AG10803 (cell line): ENCODE measurements around the gene OR51F1.
"Not testable (repeated sequence)": the region's sequence is repeated elsewhere in the genome, so short reads cannot be mapped to it uniquely, and the experiment has no call there.

Experiments
- DNase-seq: peaks from one replicate; pipeline ENCODE4 v3.0.0; 2010; ENCODE audit warnings: low read depth
- H3K4me3 ChIP-seq: 2 replicates; pipeline ENCODE4 v1.5.1; 2011; ENCODE audit warnings: mild to moderate bottlenecking, low read length, control low read depth
- TF ChIP-seq, protein P1 (sequence below): conservative IDR thresholded peaks from 2 replicates; pipeline ENCODE4 v1.5.1; 2011; ENCODE audit warnings: mild to moderate bottlenecking, low read length, control low read depth, inconsistent platforms

Gene OR51F1, protein sequence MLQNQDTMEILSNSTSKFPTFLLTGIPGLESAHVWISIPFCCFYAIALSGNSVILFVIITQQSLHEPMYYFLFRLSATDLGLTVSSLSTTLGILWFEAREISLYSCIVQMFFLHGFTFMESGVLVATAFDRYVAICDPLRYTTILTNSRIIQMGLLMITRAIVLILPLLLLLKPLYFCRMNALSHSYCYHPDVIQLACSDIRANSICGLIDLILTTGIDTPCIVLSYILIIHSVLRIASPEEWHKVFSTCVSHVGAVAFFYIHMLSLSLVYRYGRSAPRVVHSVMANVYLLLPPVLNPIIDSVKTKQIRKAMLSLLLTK

GRCh38 chr11:4769838-4770237 is at the start of gene OR51F1:
OR51F1 (minus strand) TSS chr11:4769938; CDS start chr11:4769938, 0 bp downstream.
- no peak within 1 kb of the TSS for H3K4me3 ChIP-seq
- TF ChIP-seq, protein P1, sequence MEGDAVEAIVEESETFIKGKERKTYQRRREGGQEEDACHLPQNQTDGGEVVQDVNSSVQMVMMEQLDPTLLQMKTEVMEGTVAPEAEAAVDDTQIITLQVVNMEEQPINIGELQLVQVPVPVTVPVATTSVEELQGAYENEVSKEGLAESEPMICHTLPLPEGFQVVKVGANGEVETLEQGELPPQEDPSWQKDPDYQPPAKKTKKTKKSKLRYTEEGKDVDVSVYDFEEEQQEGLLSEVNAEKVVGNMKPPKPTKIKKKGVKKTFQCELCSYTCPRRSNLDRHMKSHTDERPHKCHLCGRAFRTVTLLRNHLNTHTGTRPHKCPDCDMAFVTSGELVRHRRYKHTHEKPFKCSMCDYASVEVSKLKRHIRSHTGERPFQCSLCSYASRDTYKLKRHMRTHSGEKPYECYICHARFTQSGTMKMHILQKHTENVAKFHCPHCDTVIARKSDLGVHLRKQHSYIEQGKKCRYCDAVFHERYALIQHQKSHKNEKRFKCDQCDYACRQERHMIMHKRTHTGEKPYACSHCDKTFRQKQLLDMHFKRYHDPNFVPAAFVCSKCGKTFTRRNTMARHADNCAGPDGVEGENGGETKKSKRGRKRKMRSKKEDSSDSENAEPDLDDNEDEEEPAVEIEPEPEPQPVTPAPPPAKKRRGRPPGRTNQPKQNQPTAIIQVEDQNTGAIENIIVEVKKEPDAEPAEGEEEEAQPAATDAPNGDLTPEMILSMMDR, result no peak
- DNase-seq, result no peak

DNA sequence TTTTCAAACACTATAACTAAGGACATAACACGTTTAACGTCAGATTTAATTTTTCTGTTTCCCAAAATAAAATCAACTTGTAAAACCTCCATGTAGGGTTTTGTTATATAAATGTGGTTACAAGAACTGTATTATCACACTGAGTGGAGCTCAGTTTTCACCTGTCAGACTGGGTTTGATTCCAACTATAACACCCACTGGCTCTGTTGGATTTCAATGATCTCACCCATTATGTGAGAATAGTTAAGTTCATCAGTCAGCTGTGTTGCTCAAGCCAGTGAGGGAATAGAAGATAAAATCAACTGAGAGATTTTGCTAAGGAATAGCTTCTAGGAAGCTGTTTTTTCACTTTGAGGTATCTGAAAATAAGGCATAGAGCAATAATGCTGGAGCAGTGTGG is 39.5 kb upstream of the OR51F1 start:
- no peak overlapping the region for H3K4me3 ChIP-seq
- DNase-seq, result no peak
- TF ChIP-seq, protein P1, result no peak

DNA sequence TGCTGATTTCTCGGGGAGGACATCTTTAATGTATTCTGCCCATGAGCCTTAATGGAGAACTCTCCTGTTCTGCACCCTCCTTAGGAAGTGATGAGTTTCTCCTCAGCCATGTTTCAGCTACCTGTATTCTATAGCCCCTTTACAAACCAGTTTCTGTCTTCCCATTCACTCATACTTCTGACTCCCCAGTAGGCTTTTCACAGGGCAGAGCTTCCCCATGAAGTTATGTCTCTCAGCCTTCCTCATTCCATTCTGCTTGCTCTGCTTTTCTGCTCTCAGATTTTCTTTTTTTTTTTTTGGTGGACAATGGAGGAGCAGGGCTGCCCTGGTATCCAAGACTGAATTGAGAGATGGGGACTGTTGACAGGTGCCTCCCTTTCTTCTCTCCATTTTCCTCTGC is 38.7 kb upstream of the OR51F1 start:
- H3K4me3 ChIP-seq, result no peak overlapping the region
- TF ChIP-seq, protein P1, result no peak
- DNase-seq, result no peak

- TF ChIP-seq, protein P1, result no peak
- H3K4me3 ChIP-seq, result no peak within 1 kb of the TSS
- no peak for DNase-seq
Observed at GRCh38 chr11:4804280-4804679, 34.5 kb upstream of the OR51F1 start, which contains the start of gene OR52R1. OR52R1 (minus strand) TSS chr11:4804380; CDS start chr11:4804380, 0 bp downstream.

GRCh38 chr11:4801316-4801715 is 31.6 kb upstream of the OR51F1 start:
- not testable (repeated sequence) for H3K4me3 ChIP-seq, DNase-seq

DNA sequence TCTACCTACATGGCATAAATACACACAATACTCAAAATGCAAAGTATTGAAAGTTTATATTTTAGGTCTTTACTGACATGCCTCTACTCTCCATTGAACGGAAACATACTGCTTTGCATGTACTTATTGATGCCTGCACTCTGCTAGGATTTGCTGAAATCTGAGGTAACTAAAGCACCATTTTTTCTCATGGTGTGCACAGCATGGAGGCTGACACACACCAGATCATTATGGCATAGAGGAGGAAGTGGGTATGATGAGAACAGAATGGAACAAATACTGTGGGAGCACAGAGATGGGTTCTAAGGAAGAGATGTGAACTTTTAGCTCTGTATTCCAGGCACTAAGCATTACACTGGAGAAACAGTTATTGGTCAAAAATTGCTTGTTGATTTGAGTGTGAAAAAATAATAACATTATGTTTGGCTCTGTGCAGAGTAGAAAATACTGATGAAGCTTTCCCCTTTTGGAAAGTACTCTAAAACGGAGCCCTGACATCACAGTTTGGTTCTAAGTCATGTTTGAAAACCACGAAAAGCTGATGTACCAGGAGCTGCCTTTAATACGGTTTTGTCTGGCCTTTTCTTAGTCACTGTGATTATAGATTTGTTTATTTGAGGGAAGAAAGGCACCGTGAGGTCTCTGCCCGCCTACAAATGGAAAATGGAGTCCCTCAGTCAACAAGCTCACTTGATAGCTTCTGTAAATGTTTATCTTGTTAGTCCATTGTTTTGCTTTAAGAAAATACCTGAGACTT is 28.9 kb upstream of the OR51F1 start:
- TF ChIP-seq, protein P1, result no peak
- no peak overlapping the region for H3K4me3 ChIP-seq
- DNase-seq, result no peak

GRCh38 chr11:4797206-4797605 is 27.5 kb upstream of the OR51F1 start:
- no peak for DNase-seq
- TF ChIP-seq, protein P1, result no peak
- H3K4me3 ChIP-seq, result no peak overlapping the region
